HepG2 (cell line): ENCODE results near the gene SLC16A14. TPM values are rescaled to one million over a fixed set of nuclear protein-coding genes. Genes with fewer than 3 reads are reported as not detected.
A peak's percentile ranks its signal among the peaks of the same experiment; 100 is the strongest.

Source experiments
- ATAC-seq: fragments of 200-7000 bp; cut with Tn5 transposase; 3 replicates; pipeline ENCODE4 v1.9.1; 2020; ENCODE audit warnings: mild to moderate bottlenecking, moderate library complexity
- BruUV-seq: library from RNA; stranded (reverse); fragments of 400-500 nt; replicated peaks from 2 replicates; lab custom pipeline; 2021; lab: Mats Ljungman, UMichigan
- CTCF ChIA-PET: fragments of 300-600 bp; formaldehyde crosslinking; extraction: SDS; loops from one replicate; lab custom pipeline; 2021; ENCODE audit warnings: low total read pairs, inconsistent platforms, low intra/inter-chr PET ratio; lab: Yijun Ruan, JAX
- POLR2A ChIA-PET: fragments of 350-600 bp; sonication (Branson Sonifier 250); formaldehyde crosslinking; loops from one replicate; lab custom pipeline; 2020; ENCODE audit warnings: antibody characterized with exemption, inconsistent platforms; lab: Yijun Ruan, JAX
- DNase-seq: peaks from one replicate; pipeline ENCODE4 v3.0.0-alpha.2; 2015; ENCODE audit warnings: low spot score
- FAIRE-seq: peaks from 3 replicates; lab custom pipeline; 2011; peaks lifted over from hg19 to GRCh38; lab: Jason Lieb, UNC
- H2AFZ ChIP-seq: one replicate; pipeline ENCODE4 v1.6.1; 2011; ENCODE audit warnings: low read length, inconsistent platforms
- H3K27ac ChIP-seq: fragments of 300-600 bp; 3 replicates; pipeline ENCODE4 v1.8.0; 2011; ENCODE audit warnings: mixed run types, mild to moderate bottlenecking, mixed read lengths, low read length, inconsistent platforms; ENCODE audit not compliant: insufficient read depth; ENCODE audit errors: extremely low read length
- H3K27me3 ChIP-seq, 2 experiments: fragments of 200-600 bp in 1 of 2; 2 replicates in 1 of 2; 3 replicates in 1 of 2; pipeline versions ENCODE4 v1.6.0 to v1.8.0; 2011; ENCODE audit warnings: low read length in 2 of 2, mild to moderate bottlenecking in 2 of 2, moderate library complexity in 2 of 2, inconsistent platforms in 1 of 2; ENCODE audit not compliant: insufficient read depth in 2 of 2, control insufficient read depth in 1 of 2
- H3K36me3 ChIP-seq, 2 experiments: fragments of 200-600 bp in 1 of 2; replicated peaks in 1 of 2; 2 replicates in 1 of 2; 3 replicates in 1 of 2; pipeline versions ENCODE4 v1.5.1 to v1.8.0; 2011; ENCODE audit warnings: low read length in 2 of 2, inconsistent platforms in 1 of 2; ENCODE audit not compliant: insufficient read depth in 2 of 2, control insufficient read depth in 1 of 2
- H3K4me1 ChIP-seq: 2 replicates; pipeline ENCODE4 v1.5.1; 2012; ENCODE audit warnings: low read length, inconsistent platforms; ENCODE audit not compliant: insufficient read depth
- H3K4me2 ChIP-seq: 2 replicates; pipeline ENCODE4 v1.6.0; 2011; ENCODE audit warnings: low read depth, low read length, inconsistent platforms
- H3K4me3 ChIP-seq, 3 experiments: fragments of 200-600 bp in 1 of 3; sonication (generic), shearing (Covaris generic) in 1 of 3; replicated peaks in 1 of 3; 2 replicates each; pipeline ENCODE4 v1.5.1; 2011 to 2016; ENCODE audit warnings: low read length in 3 of 3, inconsistent platforms in 2 of 3, low read depth in 2 of 3, mild to moderate bottlenecking in 2 of 3, control low read depth in 1 of 3, mixed read lengths in 1 of 3; ENCODE audit not compliant: insufficient read depth in 1 of 3
- H3K79me2 ChIP-seq: one replicate; pipeline ENCODE4 v1.6.1; 2011; ENCODE audit warnings: low read length, inconsistent platforms; ENCODE audit not compliant: insufficient read depth
- H3K9ac ChIP-seq: 2 replicates; pipeline ENCODE4 v1.6.0; 2011; ENCODE audit warnings: mild to moderate bottlenecking, low read depth, low read length, inconsistent platforms; ENCODE audit not compliant: insufficient read depth
- H3K9me3 ChIP-seq: 2 replicates; pipeline ENCODE4 v1.5.1; 2012; ENCODE audit warnings: mild to moderate bottlenecking, low read length
- H4K20me1 ChIP-seq: 2 replicates; pipeline ENCODE4 v1.6.0; 2011; ENCODE audit warnings: inconsistent platforms, mild to moderate bottlenecking, low read length, moderate library complexity; ENCODE audit not compliant: insufficient read depth
- CBX1 ChIP-seq: IDR thresholded peaks from one replicate; pipeline ENCODE4 v1.6.1; 2016; ENCODE audit warnings: antibody characterized with exemption, low read depth
- FOXC1 ChIP-seq: sonication (generic); formaldehyde crosslinking; IDR thresholded peaks from 2 replicates; pipeline ENCODE4 v1.8.0; 2022; ENCODE audit warnings: mild to moderate bottlenecking, missing genetic modification reagents, borderline replicate concordance
- GFI1 ChIP-seq: sonication (generic); formaldehyde crosslinking; IDR thresholded peaks from 2 replicates; pipeline ENCODE4 v1.5.0; 2020; ENCODE audit warnings: missing genetic modification reagents, mild to moderate bottlenecking, borderline replicate concordance
- HNF4A ChIP-seq: sonication (generic); formaldehyde crosslinking; IDR thresholded peaks from 2 replicates; pipeline ENCODE4 v1.4.0; 2020; ENCODE audit warnings: missing genetic modification reagents
- IRF2 ChIP-seq: IDR thresholded peaks from 2 replicates; pipeline ENCODE4 v1.6.1; 2018; ENCODE audit warnings: missing genetic modification reagents, missing compliant biosample characterization
- ISX ChIP-seq: sonication (generic); formaldehyde crosslinking; conservative IDR thresholded peaks from 2 replicates; pipeline ENCODE4 v1.5.0; 2020; ENCODE audit warnings: missing genetic modification reagents
- KDM3A ChIP-seq: IDR thresholded peaks from 2 replicates; pipeline ENCODE4 v1.6.1; 2018; ENCODE audit warnings: low read depth, missing compliant biosample characterization
- MIXL1 ChIP-seq: IDR thresholded peaks from 2 replicates; pipeline ENCODE4 v1.6.1; 2016
- MXD3 ChIP-seq: IDR thresholded peaks from 2 replicates; pipeline ENCODE4 v1.6.1; 2016; ENCODE audit warnings: mild to moderate bottlenecking, missing biosample characterization, missing genetic modification reagents
- PHF20 ChIP-seq: sonication (generic); formaldehyde crosslinking; IDR thresholded peaks from 2 replicates; pipeline ENCODE4 v1.5.0; 2020; ENCODE audit warnings: mild to moderate bottlenecking, missing genetic modification reagents
- SPEN ChIP-seq: sonication (generic); formaldehyde crosslinking; IDR thresholded peaks from 2 replicates; pipeline ENCODE4 v1.5.1; 2020; ENCODE audit warnings: low read depth, mild to moderate bottlenecking, missing genetic modification reagents
- SYNCRIP ChIP-seq: fragments of 200-400 bp; formaldehyde crosslinking; IDR thresholded peaks from 2 replicates; pipeline ENCODE4 v1.6.1; 2018; ENCODE audit warnings: mild to moderate bottlenecking, low read depth, low read length; ENCODE audit not compliant: insufficient read depth
- TAF1 ChIP-seq: sonication (generic); formaldehyde crosslinking; IDR thresholded peaks from 2 replicates; pipeline ENCODE4 v1.4.0; 2020; ENCODE audit warnings: missing genetic modification reagents
- ZBTB2 ChIP-seq: sonication (generic); formaldehyde crosslinking; IDR thresholded peaks from 2 replicates; pipeline ENCODE4 v1.8.0; 2022; ENCODE audit warnings: low read depth, missing genetic modification reagents
- ZBTB7A ChIP-seq: sonication (generic); formaldehyde crosslinking; IDR thresholded peaks from 2 replicates; pipeline ENCODE4 v1.8.0; 2022; ENCODE audit warnings: mild to moderate bottlenecking, missing genetic modification reagents
- ZFP36L1 ChIP-seq: sonication (generic); formaldehyde crosslinking; IDR thresholded peaks from 2 replicates; pipeline ENCODE4 v1.8.0; 2022; ENCODE audit warnings: mild to moderate bottlenecking, missing genetic modification reagents, moderate library complexity
- ZFP82 ChIP-seq: sonication (generic); formaldehyde crosslinking; IDR thresholded peaks from 2 replicates; pipeline ENCODE4 v1.5.1; 2020; ENCODE audit warnings: mild to moderate bottlenecking, missing genetic modification reagents, borderline replicate concordance
- ZNF33B ChIP-seq: sonication (generic); formaldehyde crosslinking; IDR thresholded peaks from 2 replicates; pipeline ENCODE4 v1.5.1; 2020; ENCODE audit warnings: mild to moderate bottlenecking, missing genetic modification reagents
- ZNF569 ChIP-seq: sonication (generic); formaldehyde crosslinking; IDR thresholded peaks from 2 replicates; pipeline ENCODE4 v1.5.0; 2020; ENCODE audit warnings: mild to moderate bottlenecking, missing genetic modification reagents, moderate library complexity, borderline replicate concordance
- ZNF605 ChIP-seq: sonication (generic); formaldehyde crosslinking; IDR thresholded peaks from 2 replicates; pipeline ENCODE4 v1.8.0; 2022; ENCODE audit warnings: mild to moderate bottlenecking, missing genetic modification reagents
- ZNF7 ChIP-seq: IDR thresholded peaks from 2 replicates; pipeline ENCODE4 v1.6.1; 2016; ENCODE audit warnings: missing biosample characterization, missing genetic modification reagents
- ZNF883 ChIP-seq: sonication (generic); formaldehyde crosslinking; IDR thresholded peaks from 2 replicates; pipeline ENCODE4 v1.5.1; 2020; ENCODE audit warnings: mild to moderate bottlenecking, missing genetic modification reagents; ENCODE audit errors: not compliant biosample characterization
- in situ Hi-C: cut with HindIII; loops from 2 replicates; pipeline ENCODE4 v1.10.0; 2017; ENCODE audit warnings: low pct_unique_long_range_greater_than_20kb; ENCODE audit not compliant: extremely low pct_ligation_motif_present
- intact Hi-C: fragments of 100-400 bp; cut with micrococcal nuclease; formaldehyde crosslinking; loops from one replicate; pipeline ENCODE4 v1.10.0; 2022; ENCODE audit not compliant: unreplicated experiment
- polyA plus RNA-seq, 8 experiments: library from polyadenylated mRNA; depleted of rRNA in 3 of 8; stranded (reverse) in 7 of 8; unstranded in 1 of 8; fragments of >200 nt; fragmentation: Illumina TruSeq in 4 of 8; extraction: Trizol in 4 of 8; gene quantifications; 2 replicates each; pipeline versions ENCODE4 v1.2.1 to v1.2.3, GENCODE V29; 2011 to 2016; ENCODE audit warnings: low read depth in 4 of 8, missing spikeins in 1 of 8, mixed read lengths in 1 of 8; ENCODE audit not compliant: insufficient read depth in 1 of 8
- total RNA-seq, 5 experiments: library from RNA; depleted of rRNA; stranded (reverse); fragments of >200 nt; fragmentation: Illumina TruSeq; extraction: Trizol; gene quantifications; 2 replicates each; pipeline ENCODE4 v1.2.3, GENCODE V29; 2016; ENCODE audit warnings: low read depth in 1 of 5

The SLC16A14 gene
- total and polyA plus RNA-seq, 2 of the 13 experiments (the other 11 are each of a cell fraction or from before 2014, with no cell fraction given), result 0.05 TPM; not detected in 1

GRCh38 chr2:230016844-230017243, 51.9 kb downstream of the SLC16A14 start:
- Histone ChIP-seq H3K4me2 (peak overlapping the region; percentile 25; the same call in 1 of the 2 replicates), H2AFZ (no peak overlapping the region), H3K27me3 (peaks cover 0 to 13% of the 10 kb centered on the region in 2 experiments; a peak in 4 of 5 replicates), H3K4me3 (no peak overlapping the region), H3K4me1 (peaks cover 29% of the 10 kb centered on the region), H3K27ac (peak overlapping the region; percentile 34), H3K36me3 (no peaks in the 10 kb centered on the region), H3K9ac (no peak overlapping the region), H3K9me3 (peaks cover 9% of the 10 kb centered on the region), H4K20me1 (no peaks in the 10 kb centered on the region), H3K79me2 (no peaks in the 10 kb centered on the region)
- in situ Hi-C loops (loop anchor here (25.0 kb wide), 1 partner anchor 795 kb away; no protein-coding TSS in a partner anchor), intact Hi-C loops (no loop called here)
- no TSS peak for BruUV-seq
- ChIA-PET CTCF (no interaction called here), POLR2A (no interaction called here)
- DNase-seq, result peak; percentile 86
- peak; percentile 93 for FAIRE-seq
- ATAC-seq, result peak; percentile 99
- TF ChIP-seq SPEN (CRISPR knock-in tag) (no peak), ZNF569 (CRISPR knock-in tag) (no peak), FOXC1 (no peak), GFI1 (no peak), ZNF7 (CRISPR knock-in tag) (no peak), ZBTB7A (CRISPR knock-in tag) (no peak), ZNF605 (no peak), TAF1 (CRISPR knock-in tag) (no peak), IRF2 (CRISPR knock-in tag) (no peak), PHF20 (CRISPR knock-in tag) (no peak), KDM3A (CRISPR knock-in tag) (no peak), HNF4A (peak; percentile 79), ISX (CRISPR knock-in tag) (no peak), ZFP82 (CRISPR knock-in tag) (no peak), SYNCRIP (no peak), MXD3 (CRISPR knock-in tag) (no peak), ZBTB2 (CRISPR knock-in tag) (no peak), ZFP36L1 (CRISPR knock-in tag) (no peak), MIXL1 (peak; percentile 63; the same call in 1 of the 2 replicates), CBX1 (no peak), ZNF33B (CRISPR knock-in tag) (no peak), ZNF883 (CRISPR knock-in tag) (no peak)
